WTC11 (cell line): ENCODE results near the gene PRKD1. TPM values are rescaled to one million over a fixed set of nuclear protein-coding genes. Genes with fewer than 3 reads are reported as not detected.
A peak's percentile ranks its signal among the peaks of the same experiment; 100 is the strongest.

Experiments used
- ATAC-seq: fragments of 200-7000 bp; cut with Tn5 transposase; 2 replicates; pipeline ENCODE4 v1.10.0; 2021; ENCODE audit warnings: mild to moderate bottlenecking, moderate library complexity
- CTCF ChIA-PET: fragments of 300-600 bp; sonication (Branson Sonifier 250); formaldehyde crosslinking; loops from one replicate; lab custom pipeline; 2021; ENCODE audit warnings: antibody characterized with exemption; lab: Charles Lee
- POLR2A ChIA-PET: fragments of 350-600 bp; sonication (Branson Sonifier 250); formaldehyde crosslinking; loops from one replicate; lab custom pipeline; 2021; ENCODE audit warnings: antibody characterized with exemption; lab: Charles Lee
- DNase-seq: peaks from one replicate; pipeline ENCODE4 v3.0.0; 2021; ENCODE audit warnings: low spot score
- H3K27ac Mint-ChIP-seq: 2 replicates; pipeline ENCODE4 v1.8.0; 2021; ENCODE audit warnings: mixed read lengths
- H3K27me3 Mint-ChIP-seq: 2 replicates; pipeline ENCODE4 v1.8.0; 2021; ENCODE audit warnings: low read depth, mild to moderate bottlenecking, moderate library complexity, mixed read lengths
- H3K36me3 Mint-ChIP-seq: 2 replicates; pipeline ENCODE4 v1.8.0; 2021; ENCODE audit warnings: mixed read lengths
- H3K4me1 Mint-ChIP-seq: 2 replicates; pipeline ENCODE4 v1.8.0; 2022; ENCODE audit warnings: mixed read lengths
- H3K4me3 Mint-ChIP-seq: 2 replicates; pipeline ENCODE4 v1.8.0; 2021; ENCODE audit warnings: mild to moderate bottlenecking, moderate library complexity, mixed read lengths
- H3K9me3 Mint-ChIP-seq: 2 replicates; pipeline ENCODE4 v1.8.0; 2021; ENCODE audit warnings: mixed read lengths
- AFF4 ChIP-seq: sonication (generic); formaldehyde crosslinking; IDR thresholded peaks from 2 replicates; pipeline ENCODE4 v1.8.1; 2023; ENCODE audit warnings: mild to moderate bottlenecking, missing genetic modification reagents, borderline replicate concordance
- CBFB ChIP-seq: sonication (generic); formaldehyde crosslinking; IDR thresholded peaks from 2 replicates; pipeline ENCODE4 v1.8.1; 2022; ENCODE audit warnings: mild to moderate bottlenecking, low read depth, missing genetic modification reagents
- E2F1 ChIP-seq: sonication (generic); formaldehyde crosslinking; IDR thresholded peaks from 2 replicates; pipeline ENCODE4 v1.8.0; 2022; ENCODE audit warnings: mild to moderate bottlenecking, missing genetic modification reagents
- ESRRA ChIP-seq: sonication (generic); formaldehyde crosslinking; IDR thresholded peaks from 2 replicates; pipeline ENCODE4 v1.8.1; 2022; ENCODE audit warnings: mild to moderate bottlenecking, missing genetic modification reagents, borderline replicate concordance
- FOXP1 ChIP-seq: sonication (generic); formaldehyde crosslinking; IDR thresholded peaks from 2 replicates; pipeline ENCODE4 v1.8.0; 2022; ENCODE audit warnings: missing genetic modification reagents, mild to moderate bottlenecking, moderate library complexity, borderline replicate concordance
- GABPB1 ChIP-seq: sonication (generic); formaldehyde crosslinking; IDR thresholded peaks from 2 replicates; pipeline ENCODE4 v1.8.1; 2023; ENCODE audit warnings: mild to moderate bottlenecking, missing genetic modification reagents
- JUN ChIP-seq: sonication (generic); formaldehyde crosslinking; IDR thresholded peaks from 2 replicates; pipeline ENCODE4 v1.8.0; 2023; ENCODE audit warnings: mild to moderate bottlenecking, missing genetic modification reagents
- NFE2L1 ChIP-seq: sonication (generic); formaldehyde crosslinking; IDR thresholded peaks from 2 replicates; pipeline ENCODE4 v1.8.1; 2023; ENCODE audit warnings: missing genetic modification reagents
- NR1H2 ChIP-seq: sonication (generic); formaldehyde crosslinking; IDR thresholded peaks from 2 replicates; pipeline ENCODE4 v1.9.0; 2021; ENCODE audit warnings: mild to moderate bottlenecking, moderate library complexity, missing genetic modification reagents
- OVOL2 ChIP-seq: fragments of 250-450 bp; sonication (Bioruptor Pico); IDR thresholded peaks from 2 replicates; pipeline ENCODE4 v1.9.0; 2021; ENCODE audit warnings: mild to moderate bottlenecking, borderline replicate concordance
- TEAD1 ChIP-seq: sonication (generic); formaldehyde crosslinking; IDR thresholded peaks from 2 replicates; pipeline ENCODE4 v1.8.0; 2022; ENCODE audit warnings: mild to moderate bottlenecking, missing genetic modification reagents
- TEAD4 ChIP-seq: sonication (generic); formaldehyde crosslinking; IDR thresholded peaks from 2 replicates; pipeline ENCODE4 v1.8.0; 2022; ENCODE audit warnings: mild to moderate bottlenecking, missing genetic modification reagents
- ZBTB43 ChIP-seq: sonication (generic); formaldehyde crosslinking; IDR thresholded peaks from 2 replicates; pipeline ENCODE4 v1.8.1; 2023; ENCODE audit warnings: mild to moderate bottlenecking, missing genetic modification reagents
- ZNF317 ChIP-seq: sonication (generic); formaldehyde crosslinking; IDR thresholded peaks from 2 replicates; pipeline ENCODE4 v1.8.1; 2023; ENCODE audit warnings: low read depth, mild to moderate bottlenecking, moderate library complexity, missing genetic modification reagents, borderline replicate concordance
- ZNF396 ChIP-seq: fragments of 250-450 bp; sonication (Bioruptor Pico); IDR thresholded peaks from 2 replicates; pipeline ENCODE4 v1.8.0; 2021; ENCODE audit warnings: mild to moderate bottlenecking, moderate library complexity, borderline replicate concordance
- ZNF425 ChIP-seq: fragments of 250-450 bp; sonication (Bioruptor Pico); conservative IDR thresholded peaks from 2 replicates; pipeline ENCODE4 v1.9.0; 2021; ENCODE audit warnings: mild to moderate bottlenecking
- total RNA-seq: library from RNA; stranded (reverse); gene quantifications from 3 replicates; pipeline ENCODE4 v1.2.3, GENCODE V29; 2021
- TF ChIP-seq, protein P1 (sequence below): sonication (generic); formaldehyde crosslinking; IDR thresholded peaks from 2 replicates; pipeline ENCODE4 v1.8.1; 2022; ENCODE audit warnings: mild to moderate bottlenecking, missing genetic modification reagents, moderate library complexity, borderline replicate concordance
- TF ChIP-seq, protein P2 (sequence below): fragments of 250-450 bp; sonication (Bioruptor Pico); IDR thresholded peaks from 2 replicates; pipeline ENCODE4 v1.9.0; 2021; ENCODE audit warnings: moderate library complexity, mild to moderate bottlenecking, inconsistent platforms, borderline replicate concordance
- TF ChIP-seq, protein P3 (sequence below): fragments of 250-450 bp; sonication (Bioruptor Pico); IDR thresholded peaks from 2 replicates; pipeline ENCODE4 v1.9.0; 2021; ENCODE audit warnings: mild to moderate bottlenecking

The PRKD1 gene
- total RNA-seq, 1 experiment from 2014 or later, result 7.6 TPM

DNA sequence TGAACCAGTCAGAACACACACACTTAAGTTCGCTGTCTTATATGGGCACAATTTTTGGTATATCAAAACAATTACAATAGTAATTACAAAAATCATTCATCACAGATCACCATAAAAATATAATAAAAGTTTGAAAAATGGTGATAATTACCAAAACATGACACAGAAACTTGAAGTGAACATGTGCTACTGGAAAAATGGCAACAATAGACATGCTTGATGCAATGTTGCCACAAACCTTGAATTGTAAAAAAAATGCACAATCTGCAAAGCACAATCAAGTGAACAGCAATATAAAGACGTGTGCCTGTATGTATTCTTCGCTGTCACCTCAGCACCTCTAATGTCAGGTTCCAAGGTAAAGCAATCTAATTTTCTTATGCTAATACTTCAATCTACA is 117.6 kb downstream of the PRKD1 start (continued):
- TF ChIP-seq ZNF425 (CRISPR knock-in tag) (no peak), OVOL2 (CRISPR knock-in tag) (no peak), NR1H2 (CRISPR knock-in tag) (no peak), ESRRA (CRISPR knock-in tag) (no peak), ZNF317 (no peak), ZNF396 (no peak)
- TF ChIP-seq, protein P1, sequence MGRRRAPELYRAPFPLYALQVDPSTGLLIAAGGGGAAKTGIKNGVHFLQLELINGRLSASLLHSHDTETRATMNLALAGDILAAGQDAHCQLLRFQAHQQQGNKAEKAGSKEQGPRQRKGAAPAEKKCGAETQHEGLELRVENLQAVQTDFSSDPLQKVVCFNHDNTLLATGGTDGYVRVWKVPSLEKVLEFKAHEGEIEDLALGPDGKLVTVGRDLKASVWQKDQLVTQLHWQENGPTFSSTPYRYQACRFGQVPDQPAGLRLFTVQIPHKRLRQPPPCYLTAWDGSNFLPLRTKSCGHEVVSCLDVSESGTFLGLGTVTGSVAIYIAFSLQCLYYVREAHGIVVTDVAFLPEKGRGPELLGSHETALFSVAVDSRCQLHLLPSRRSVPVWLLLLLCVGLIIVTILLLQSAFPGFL, result no peak
- TF ChIP-seq, protein P2, sequence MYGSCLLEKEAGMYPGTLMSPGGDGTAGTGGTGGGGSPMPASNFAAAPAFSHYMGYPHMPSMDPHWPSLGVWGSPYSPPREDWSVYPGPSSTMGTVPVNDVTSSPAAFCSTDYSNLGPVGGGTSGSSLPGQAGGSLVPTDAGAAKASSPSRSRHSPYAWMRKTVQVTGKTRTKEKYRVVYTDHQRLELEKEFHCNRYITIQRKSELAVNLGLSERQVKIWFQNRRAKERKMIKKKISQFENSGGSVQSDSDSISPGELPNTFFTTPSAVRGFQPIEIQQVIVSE (CRISPR knock-in tag), result no peak

GRCh38 chr14:29806124-29806517 is 121.5 kb downstream of the PRKD1 start:
- ATAC-seq, result no peak
- TF ChIP-seq TEAD4 (no peak), FOXP1 (CRISPR knock-in tag) (no peak)
- TF ChIP-seq, all 79 proteins: peak for 0
- DNase-seq, result no peak
- Mint-ChIP-seq H3K27ac (peak overlapping the region; percentile 49), H3K4me3 (no peak overlapping the region), H3K27me3 (no peaks in the 10 kb centered on the region), H3K4me1 (peaks cover 61% of the 10 kb centered on the region), H3K36me3 (no peaks in the 10 kb centered on the region), H3K9me3 (0 out of 2 replicates have a peak, but pooled peaks cover 3% of the 10 kb centered on the region)
- CTCF ChIA-PET, result interaction anchor here (1.5 kb wide), 1 partner anchor 478 kb away, joined by 3 read pairs; no protein-coding TSS in a partner anchor
- POLR2A ChIA-PET, result no interaction called here

DNA sequence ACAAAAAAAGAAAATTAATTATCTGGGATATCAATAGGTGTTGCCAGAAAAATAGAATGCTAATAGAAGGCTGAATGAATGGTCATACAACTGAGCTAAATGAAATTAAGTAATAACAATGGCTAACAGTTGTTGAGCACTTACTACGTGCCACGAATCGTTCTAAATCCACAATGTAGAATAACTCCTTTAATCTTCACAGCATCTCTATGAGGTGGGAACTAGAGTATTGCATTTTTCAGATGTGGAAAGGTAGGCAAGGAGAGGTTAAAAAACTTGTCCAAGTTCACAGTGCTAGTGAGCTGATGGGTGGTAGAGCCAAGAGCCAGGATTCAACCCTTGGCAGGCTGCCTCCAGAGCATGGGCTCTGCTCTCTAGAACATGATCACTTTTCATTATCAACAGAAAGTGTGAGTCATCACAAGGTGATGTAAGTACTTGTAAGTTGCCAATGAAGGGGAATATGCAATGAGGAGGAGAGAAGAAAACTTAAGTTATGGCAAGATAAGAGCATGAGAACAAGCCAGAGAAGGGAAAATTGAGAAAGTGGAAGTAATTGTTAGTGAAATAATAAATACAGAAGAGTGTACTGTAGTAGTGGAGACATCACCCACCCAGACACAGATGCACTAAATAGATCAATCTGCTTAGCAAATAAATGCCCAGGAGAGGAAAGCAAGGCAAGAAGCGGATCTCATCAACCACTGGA is 122.1 kb downstream of the PRKD1 start:
- ChIA-PET POLR2A (no interaction called here), CTCF (no interaction called here)
- Mint-ChIP-seq H3K27me3 (no peaks in the 10 kb centered on the region), H3K36me3 (no peaks in the 10 kb centered on the region), H3K27ac (peak overlapping the region; percentile 49), H3K4me3 (0 out of 2 replicates have a peak overlapping the region, but pooled peaks have one; percentile 2), H3K4me1 (peaks cover 56% of the 10 kb centered on the region), H3K9me3 (0 out of 2 replicates have a peak, but pooled peaks cover 3% of the 10 kb centered on the region)
- DNase-seq (no peak), ATAC-seq (peak; percentile 55; the same call in 1 of the 2 replicates)
- TF ChIP-seq TEAD1 (no peak), E2F1 (CRISPR knock-in tag) (no peak), AFF4 (CRISPR knock-in tag) (no peak), NFE2L1 (no peak), ZNF396 (no peak), NR1H2 (CRISPR knock-in tag) (no peak), ZBTB43 (no peak), JUN (CRISPR knock-in tag) (no peak), GABPB1 (CRISPR knock-in tag) (no peak), CBFB (CRISPR knock-in tag) (no peak)
- TF ChIP-seq, protein P3, sequence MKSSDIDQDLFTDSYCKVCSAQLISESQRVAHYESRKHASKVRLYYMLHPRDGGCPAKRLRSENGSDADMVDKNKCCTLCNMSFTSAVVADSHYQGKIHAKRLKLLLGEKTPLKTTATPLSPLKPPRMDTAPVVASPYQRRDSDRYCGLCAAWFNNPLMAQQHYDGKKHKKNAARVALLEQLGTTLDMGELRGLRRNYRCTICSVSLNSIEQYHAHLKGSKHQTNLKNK (CRISPR knock-in tag), result no peak
- TF ChIP-seq, protein P1, result no peak
